Measurements from ENCODE around the gene CRHR1.

DNA sequence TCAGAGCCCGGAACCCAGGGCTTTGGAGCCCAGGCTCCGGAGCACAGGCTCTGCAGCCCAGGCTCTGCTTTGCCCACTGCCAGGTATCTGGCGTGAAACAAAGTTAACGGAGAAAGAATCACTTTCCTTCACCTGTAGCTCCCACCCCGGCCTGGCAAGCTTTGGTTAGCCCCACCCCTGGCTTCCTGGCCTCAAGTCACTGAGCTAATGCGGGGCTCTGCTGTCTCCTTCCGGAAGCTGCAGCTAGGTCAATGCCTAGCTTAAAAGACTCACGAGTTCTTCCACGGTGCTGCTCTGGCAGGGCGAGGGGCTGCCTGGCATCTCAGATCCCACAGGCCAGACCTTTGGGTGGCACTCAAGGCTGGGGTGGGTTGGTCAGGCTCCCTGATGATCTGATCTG, 39.5 kb downstream of the CRHR1 start:
- TF ChIP-seq, protein P1, sequence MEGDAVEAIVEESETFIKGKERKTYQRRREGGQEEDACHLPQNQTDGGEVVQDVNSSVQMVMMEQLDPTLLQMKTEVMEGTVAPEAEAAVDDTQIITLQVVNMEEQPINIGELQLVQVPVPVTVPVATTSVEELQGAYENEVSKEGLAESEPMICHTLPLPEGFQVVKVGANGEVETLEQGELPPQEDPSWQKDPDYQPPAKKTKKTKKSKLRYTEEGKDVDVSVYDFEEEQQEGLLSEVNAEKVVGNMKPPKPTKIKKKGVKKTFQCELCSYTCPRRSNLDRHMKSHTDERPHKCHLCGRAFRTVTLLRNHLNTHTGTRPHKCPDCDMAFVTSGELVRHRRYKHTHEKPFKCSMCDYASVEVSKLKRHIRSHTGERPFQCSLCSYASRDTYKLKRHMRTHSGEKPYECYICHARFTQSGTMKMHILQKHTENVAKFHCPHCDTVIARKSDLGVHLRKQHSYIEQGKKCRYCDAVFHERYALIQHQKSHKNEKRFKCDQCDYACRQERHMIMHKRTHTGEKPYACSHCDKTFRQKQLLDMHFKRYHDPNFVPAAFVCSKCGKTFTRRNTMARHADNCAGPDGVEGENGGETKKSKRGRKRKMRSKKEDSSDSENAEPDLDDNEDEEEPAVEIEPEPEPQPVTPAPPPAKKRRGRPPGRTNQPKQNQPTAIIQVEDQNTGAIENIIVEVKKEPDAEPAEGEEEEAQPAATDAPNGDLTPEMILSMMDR (IDR thresholded peaks at IDR 0.05; ENCODE audit: low read depth, low read length) = no peak
- no peak for TF ChIP-seq MYC (IDR thresholded peaks at IDR 0.05; ENCODE audit: low read depth, low read length)
